Stimulated activated CD8-positive, alpha-beta memory T cell treated with anti-CD3 and anti-CD28 coated beads, Interleukin-12 subunit alpha, Interleukin-12 subunit beta, amount 100 ng/mL, for 24 hours (primary cell): Measurements from ENCODE around the gene NUP42.

Experiments used
- DNase-seq: peaks from one replicate; pipeline ENCODE4 v3.0.0-alpha.2; 2020; ENCODE audit errors: extremely low read depth

Gene NUP42

DNA sequence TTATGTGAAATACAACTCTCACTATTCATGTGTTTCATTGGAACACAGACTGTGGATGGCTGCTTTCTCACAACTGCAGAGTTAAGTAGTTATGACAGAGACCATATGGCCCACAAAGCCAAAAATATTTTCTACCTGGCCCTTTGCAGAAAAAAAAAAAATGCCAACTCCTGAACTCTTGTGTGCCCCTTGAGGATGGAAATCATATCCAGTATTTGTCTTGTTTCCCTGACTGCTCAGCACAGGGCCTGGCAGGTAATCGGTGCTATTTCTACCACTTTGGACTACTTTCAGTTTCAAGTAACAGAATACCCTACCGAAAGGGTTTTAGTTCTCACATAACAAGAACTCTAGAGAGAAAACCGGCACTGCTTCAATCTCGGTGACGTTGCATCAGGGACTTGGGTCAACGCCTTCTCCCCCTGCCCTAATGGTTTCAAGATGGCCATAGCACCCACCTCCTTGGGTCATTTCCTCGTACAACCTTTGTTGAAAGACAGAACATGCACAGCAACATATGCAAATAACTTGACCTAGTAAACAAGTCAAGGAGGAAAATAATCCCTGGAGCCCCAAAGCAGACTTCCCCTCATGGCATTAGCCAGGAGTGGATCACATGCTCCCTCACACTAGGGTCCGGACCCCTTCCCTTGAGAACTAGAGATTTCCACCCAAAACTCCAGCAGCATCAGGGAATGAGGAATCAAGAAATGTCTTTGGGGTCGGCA is 52.9 kb downstream of the NUP42 start:
- DNase-seq, result no peak

DNA sequence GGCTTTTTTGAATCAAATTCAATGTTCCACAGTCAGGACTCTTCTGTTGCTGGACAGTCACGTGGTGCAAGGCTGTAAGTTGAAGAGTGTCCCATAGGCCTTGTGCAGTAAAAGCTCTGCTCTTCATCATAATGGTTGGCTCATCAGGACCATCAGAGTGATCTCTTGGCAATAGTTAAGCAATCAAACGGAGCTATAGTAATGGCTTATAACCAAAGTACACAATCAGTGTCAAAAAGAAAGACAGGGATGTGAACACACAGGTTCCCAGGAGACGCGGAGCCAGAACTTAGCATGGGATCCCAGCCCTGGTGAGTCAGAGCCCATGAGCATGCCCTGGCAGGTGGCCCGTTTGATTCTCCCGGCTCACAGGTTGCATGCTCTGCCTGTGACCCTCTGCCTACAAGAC is 54.0 kb downstream of the NUP42 start:
- no peak for DNase-seq

DNA sequence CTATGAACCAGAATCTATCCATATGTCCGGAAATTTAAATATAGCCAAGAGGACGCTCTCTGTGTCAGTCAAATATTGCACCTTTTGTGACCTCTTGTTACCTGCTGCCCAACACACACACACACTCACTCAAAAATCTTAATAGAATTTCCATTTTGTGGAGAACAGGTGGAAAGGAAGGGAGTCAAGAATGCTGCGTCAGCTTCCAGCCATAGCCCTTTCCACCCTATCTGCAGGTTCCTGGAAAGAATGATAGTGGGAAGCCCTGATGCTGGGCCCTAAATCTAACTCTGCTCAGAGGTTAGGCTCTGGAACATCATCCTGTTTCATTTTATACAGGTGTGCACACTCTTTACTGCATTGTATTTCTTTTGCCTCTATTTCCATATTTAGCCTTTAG is 55.2 kb downstream of the NUP42 start:
- no peak for DNase-seq

DNA sequence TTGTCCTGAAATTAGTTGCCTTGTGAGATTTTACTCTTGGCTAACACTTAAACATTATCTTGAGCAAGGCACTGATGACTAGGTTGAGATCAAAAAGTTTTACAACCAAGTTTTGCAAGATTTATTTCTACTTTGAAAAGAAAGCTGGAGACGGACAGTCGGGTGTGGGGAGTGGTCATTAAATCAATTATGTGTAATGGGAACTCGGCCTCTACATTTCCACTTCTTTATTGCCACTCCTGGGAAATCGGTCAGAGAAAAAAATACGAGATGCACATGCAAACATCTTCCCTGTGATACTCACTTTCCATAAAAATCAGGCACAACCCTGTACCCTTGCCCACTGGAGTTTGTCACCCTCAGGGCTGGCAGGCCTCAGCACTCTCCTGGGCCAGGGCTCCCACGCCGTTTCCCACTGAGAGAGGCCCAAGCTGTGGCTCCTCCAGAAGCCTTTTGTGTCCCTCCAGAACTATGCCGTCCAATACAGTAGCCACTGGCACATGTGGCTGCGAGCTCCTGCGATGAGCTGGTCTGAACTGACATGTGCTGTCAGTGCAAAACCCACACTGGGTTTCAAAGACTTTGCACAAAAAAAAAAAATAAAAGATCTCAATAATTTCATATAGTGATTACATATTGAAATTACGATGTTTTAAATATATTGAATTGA is 57.3 kb downstream of the NUP42 start:
- DNase-seq, result no peak

DNA sequence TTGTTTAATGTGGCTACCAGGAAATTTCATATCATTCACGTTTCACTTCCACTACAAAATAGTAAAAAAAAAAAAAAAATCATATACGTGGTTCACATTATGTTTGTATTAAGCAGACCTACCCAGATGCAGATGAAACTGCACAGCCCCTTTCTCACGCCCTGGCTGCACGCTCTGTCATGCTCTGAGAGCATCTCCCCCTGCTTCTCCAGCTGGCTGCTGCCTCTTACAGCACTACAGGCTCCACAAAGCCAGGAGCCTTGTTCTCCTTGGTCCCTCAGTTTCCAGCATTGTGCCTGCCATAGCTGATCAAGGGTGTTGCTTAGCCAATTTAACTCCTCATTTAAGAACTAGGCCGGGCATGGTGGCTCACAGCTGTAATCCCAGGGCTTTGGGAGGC is 57.9 kb downstream of the NUP42 start:
- DNase-seq, result no peak

DNA sequence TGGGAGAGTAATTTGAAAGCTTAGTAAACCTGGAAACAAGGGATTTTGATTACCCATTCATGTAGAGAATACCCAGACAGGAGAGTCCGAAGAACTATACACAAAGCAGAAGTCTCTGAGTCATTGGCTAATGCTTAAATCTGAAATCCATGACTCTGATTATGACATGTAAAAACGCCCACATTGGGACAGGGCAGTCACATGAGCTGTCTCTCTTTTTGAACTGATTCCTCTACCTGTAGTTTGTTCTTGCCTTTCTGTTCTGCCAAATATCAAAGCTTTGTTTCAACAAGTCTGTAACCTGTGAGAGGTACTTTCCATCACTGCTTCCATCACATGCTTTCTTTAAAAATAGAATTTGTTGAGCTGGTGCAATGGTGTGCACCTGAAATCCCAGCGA is 60.5 kb downstream of the NUP42 start:
- no peak for DNase-seq

DNA sequence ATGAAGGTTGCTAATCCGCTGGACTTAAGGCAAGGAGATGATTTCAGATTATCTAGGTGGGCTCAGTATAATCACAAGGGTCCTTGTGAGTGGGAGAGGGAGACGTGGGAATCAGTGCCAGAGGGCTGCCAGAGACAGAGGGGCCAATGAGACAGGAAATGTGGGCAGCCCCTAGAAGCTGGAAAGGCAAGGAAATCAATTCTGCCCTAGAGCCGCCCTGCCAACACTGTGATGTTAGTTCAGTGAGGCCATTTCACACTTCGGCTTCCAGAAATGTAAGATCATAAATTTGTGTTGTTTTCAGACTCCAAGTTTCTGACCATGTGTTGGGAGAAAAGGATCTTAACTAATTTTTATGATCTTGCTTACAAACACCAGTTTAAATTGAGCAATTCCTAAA is 61.1 kb downstream of the NUP42 start:
- DNase-seq, result no peak

DNA sequence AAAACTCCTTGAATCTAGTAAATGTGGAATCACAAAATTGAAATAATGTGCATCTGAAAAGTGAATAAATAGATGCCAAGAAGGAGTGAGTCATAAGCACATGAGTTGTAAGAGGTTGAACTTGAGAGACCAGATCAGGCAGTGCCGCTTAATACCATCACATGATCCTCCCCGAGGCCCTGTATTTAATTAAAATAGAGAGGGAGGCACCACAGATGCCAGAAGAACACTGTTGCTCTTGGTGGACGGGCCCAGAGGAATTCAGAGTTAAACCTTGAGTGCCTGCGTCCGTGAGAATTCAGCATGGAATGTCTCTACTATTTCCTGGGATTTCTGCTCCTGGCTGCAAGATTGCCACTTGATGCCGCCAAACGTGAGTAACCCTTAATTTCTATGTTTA is 64.7 kb downstream of the NUP42 start, which contains the start of gene GPNMB:
GPNMB (plus strand) TSS at position 221 of the 400 bp plus-strand sequence; CDS start at position 304, 83 bp downstream.
- no peak for DNase-seq

DNA sequence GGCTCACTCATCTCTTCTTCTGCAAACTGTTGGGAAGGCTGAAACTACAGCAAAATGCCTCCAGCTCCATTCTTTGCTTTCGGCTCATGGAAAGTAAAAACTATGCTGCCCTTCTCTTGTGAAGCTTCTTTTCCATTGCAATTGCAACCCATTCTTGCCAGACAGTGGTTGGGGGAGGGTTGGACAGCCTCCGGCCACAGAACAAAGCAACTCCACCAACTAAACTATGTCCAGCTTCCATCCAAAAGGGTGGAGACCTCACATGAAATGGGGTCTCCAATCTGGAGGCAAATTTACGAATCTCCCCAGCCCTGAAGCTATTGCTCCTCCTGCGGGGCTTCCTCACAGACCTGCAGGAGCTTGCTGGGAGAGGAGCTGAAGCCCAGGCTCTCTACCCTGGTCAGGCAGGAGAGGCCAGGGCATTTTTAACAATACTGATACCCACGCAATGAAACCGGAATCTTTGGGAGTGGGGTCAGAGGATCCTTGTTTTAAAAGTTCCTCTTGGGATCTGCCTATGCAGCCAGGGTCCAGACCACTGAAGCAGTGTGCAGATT is 65.3 kb downstream of the NUP42 start:
- DNase-seq, result no peak

DNA sequence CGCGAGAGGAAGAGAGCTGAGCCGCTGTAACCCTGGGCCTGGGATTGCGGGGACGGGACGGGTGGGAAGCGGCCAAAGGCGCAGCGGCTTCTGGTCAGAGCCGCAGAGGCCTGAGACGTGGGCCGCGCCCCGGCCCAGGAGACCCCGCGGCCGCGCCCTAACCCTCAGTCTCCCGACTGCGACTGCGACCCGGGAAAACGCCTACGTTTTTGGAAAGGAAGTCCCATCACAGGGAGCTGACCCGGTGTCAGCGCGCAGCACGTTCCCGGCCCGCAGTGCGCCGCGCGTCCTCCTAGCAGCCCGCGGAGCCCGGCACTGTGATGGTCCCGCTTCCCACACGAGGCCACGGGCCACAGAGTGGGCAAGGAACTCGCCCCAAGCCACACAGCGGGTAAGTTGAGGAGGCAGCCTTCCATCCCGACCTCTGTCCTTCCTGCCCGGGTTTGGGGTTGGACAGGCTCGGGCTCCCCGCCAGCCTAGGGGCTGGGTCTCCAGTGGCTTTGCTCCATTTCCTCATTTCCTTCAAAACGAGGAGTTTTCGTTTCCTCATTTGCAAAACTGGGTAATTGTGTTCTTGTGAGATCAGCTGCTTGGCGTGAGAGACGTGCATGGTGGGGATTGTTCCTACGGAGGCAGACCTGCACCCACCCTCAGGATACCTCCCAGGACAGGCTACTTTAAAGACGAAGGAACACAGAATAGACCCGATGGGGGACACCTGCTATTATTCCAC is 65.9 kb downstream of the NUP42 start:
- DNase-seq, result no peak

DNA sequence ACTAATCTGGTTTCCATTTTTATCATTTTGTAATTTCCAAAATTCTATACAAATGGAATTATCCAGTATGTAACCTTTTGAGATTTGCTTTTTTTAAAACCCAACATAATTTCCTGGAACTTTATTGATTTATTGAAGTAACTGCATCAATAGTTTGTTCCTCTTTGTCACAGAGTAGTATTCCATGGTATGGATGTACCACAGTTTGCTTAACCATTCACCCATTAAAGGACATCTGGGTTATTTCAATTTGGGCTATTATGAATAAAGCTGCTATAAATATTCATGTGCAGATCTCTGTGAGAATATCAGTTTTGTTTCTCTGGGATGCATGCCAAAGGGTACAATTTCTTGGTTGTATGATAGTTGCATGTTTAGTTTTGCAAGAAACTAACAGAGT is 67.6 kb downstream of the NUP42 start:
- no peak for DNase-seq
